IPS-18a (cell line): Measurements from ENCODE around the gene GABBR2.
"Not testable (repeated sequence)": the region's sequence is repeated elsewhere in the genome, so short reads cannot be mapped to it uniquely, and the experiment has no call there.

Experiments used
- H3K27ac ChIP-seq: one replicate; pipeline ENCODE4 v1.5.1; 2013; ENCODE audit warnings: low read length
- H3K27me3 ChIP-seq: one replicate; pipeline ENCODE4 v1.6.1; 2013; ENCODE audit warnings: mild to moderate bottlenecking, low read length; ENCODE audit not compliant: control insufficient read depth, insufficient read depth
- H3K36me3 ChIP-seq: one replicate; pipeline ENCODE4 v1.6.1; 2013; ENCODE audit warnings: low read depth, low read length; ENCODE audit not compliant: control insufficient read depth
- H3K4me1 ChIP-seq: one replicate; pipeline ENCODE4 v1.6.1; 2013; ENCODE audit warnings: low read depth, low read length; ENCODE audit not compliant: control insufficient read depth
- H3K4me3 ChIP-seq: one replicate; pipeline ENCODE4 v1.5.1; 2013; ENCODE audit warnings: low read length
- H3K9ac ChIP-seq: one replicate; pipeline ENCODE4 v1.6.1; 2013; ENCODE audit warnings: mild to moderate bottlenecking, low read length, moderate library complexity
- H3K9me3 ChIP-seq: one replicate; pipeline ENCODE4 v1.6.1; 2013; ENCODE audit warnings: low read depth, low read length; ENCODE audit not compliant: control insufficient read depth

Gene GABBR2

GRCh38 chr9:98698856-98699255 lies 9.9 kb downstream of the GABBR2 start:
- Histone ChIP-seq H3K36me3 (no peaks in the 10 kb centered on the region), H3K9me3 (no peaks in the 10 kb centered on the region), H3K4me1 (no peaks in the 10 kb centered on the region), H3K27me3 (no peaks in the 10 kb centered on the region), H3K9ac (no peak overlapping the region), H3K4me3 (no peak overlapping the region), H3K27ac (no peak overlapping the region)

DNA sequence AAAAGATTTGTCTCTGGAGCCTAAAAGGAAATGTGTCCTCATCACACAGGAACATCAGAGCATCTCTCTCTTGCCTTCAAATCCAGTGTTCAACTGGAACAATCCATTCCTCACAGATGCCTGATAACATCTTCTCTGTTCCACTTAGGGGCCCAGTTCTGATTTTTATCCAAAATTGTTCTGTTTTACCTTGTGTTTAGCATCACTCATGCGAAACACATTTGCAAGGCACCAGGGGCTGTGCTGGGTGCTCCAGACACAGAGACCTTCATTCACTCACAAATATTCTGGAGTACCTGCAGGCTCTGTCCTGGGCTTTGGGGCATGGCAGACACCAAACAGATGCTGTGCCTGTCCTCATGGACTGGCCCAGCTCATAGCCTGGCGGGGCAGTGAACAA lies 13.8 kb downstream of the GABBR2 start:
- H3K9me3 ChIP-seq, result no peaks in the 10 kb centered on the region
- no peak overlapping the region for H3K9ac ChIP-seq
- H3K36me3 ChIP-seq, result no peaks in the 10 kb centered on the region
- H3K4me3 ChIP-seq, result no peak overlapping the region
- H3K27me3 ChIP-seq, result no peaks in the 10 kb centered on the region
- H3K4me1 ChIP-seq, result no peaks in the 10 kb centered on the region
- H3K27ac ChIP-seq, result no peak overlapping the region

DNA sequence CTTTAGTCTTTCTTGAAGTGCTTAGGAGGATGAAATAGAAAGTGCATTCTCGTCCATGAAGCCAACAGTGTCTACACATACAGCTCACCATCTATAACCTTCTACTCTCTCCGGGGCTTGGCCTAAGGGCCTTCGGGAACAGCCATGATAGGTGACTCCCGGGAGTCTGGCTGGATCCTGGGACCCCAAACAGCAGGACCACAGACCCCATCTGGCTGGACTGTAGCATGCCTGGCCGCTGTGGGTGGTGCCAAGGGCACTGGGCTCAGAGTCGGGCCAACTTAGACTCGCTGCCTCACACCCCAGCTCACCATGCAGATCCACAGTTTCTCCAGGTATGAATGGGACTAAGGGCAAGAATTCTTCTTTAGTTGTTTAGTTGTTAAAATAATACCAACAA lies 16.3 kb downstream of the GABBR2 start:
- Histone ChIP-seq H3K4me3 (no peak overlapping the region), H3K9me3 (no peaks in the 10 kb centered on the region), H3K9ac (no peak overlapping the region), H3K27ac (no peak overlapping the region), H3K4me1 (no peaks in the 10 kb centered on the region), H3K36me3 (no peaks in the 10 kb centered on the region), H3K27me3 (no peaks in the 10 kb centered on the region)

GRCh38 chr9:98691890-98692289 lies 16.8 kb downstream of the GABBR2 start:
- Histone ChIP-seq H3K9me3 (no peaks in the 10 kb centered on the region), H3K4me1 (no peaks in the 10 kb centered on the region), H3K36me3 (no peaks in the 10 kb centered on the region), H3K27me3 (no peaks in the 10 kb centered on the region), H3K9ac (no peak overlapping the region), H3K4me3 (no peak overlapping the region), H3K27ac (no peak overlapping the region)

DNA sequence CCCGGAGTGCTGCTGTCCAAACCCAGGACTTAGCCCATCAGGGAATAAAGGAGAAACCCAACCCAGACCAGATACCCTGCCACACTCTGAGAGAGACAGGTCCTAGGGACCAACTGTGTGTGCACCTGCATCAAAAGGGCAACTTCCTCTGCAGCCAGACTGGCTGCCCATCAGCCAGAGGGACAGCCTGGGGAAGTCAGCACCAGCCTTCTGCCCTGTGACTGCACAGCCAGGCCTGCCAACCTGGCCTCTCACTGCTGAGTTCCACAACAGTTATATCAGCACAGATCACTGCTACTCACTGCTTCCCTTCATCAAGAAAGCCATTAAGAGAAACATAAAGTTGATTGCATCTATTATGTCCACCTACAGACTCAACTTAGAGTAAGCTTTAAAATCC lies 18.0 kb downstream of the GABBR2 start:
- H3K4me3 ChIP-seq, result no peak overlapping the region
- no peaks in the 10 kb centered on the region for H3K4me1 ChIP-seq
- no peaks in the 10 kb centered on the region for H3K27me3 ChIP-seq
- no peak overlapping the region for H3K27ac ChIP-seq
- H3K36me3 ChIP-seq, result no peaks in the 10 kb centered on the region
- no peak overlapping the region for H3K9ac ChIP-seq
- H3K9me3 ChIP-seq, result no peaks in the 10 kb centered on the region

GRCh38 chr9:98688710-98689495 lies 19.8 kb downstream of the GABBR2 start:
- Histone ChIP-seq H3K4me3 (no peak overlapping the region), H3K36me3 (no peaks in the 10 kb centered on the region), H3K27ac (no peak overlapping the region), H3K4me1 (no peaks in the 10 kb centered on the region), H3K9ac (no peak overlapping the region), H3K9me3 (no peaks in the 10 kb centered on the region), H3K27me3 (no peaks in the 10 kb centered on the region)

DNA sequence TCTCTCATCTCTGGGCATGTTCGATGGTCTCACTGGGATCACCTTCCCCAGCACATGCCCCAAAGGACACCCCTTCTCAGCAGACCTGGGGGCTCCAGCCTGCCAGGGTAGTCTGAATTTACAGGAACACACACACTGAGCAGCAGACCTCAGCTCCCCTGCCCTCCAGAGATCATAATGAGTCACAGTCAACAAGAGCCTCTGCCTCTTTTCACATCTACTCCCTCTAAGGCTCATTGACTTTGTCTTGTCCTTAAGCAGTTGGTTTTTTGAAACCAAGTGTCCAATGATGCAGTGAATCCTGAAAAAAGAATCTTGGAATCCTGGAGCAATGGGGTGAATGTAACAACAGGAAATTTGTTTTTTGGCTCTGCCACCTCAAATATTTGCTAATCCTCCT lies 20.8 kb downstream of the GABBR2 start:
- H3K36me3 ChIP-seq, result no peaks in the 10 kb centered on the region
- H3K4me3 ChIP-seq, result no peak overlapping the region
- H3K27ac ChIP-seq, result no peak overlapping the region
- no peaks in the 10 kb centered on the region for H3K4me1 ChIP-seq
- H3K27me3 ChIP-seq, result no peaks in the 10 kb centered on the region
- H3K9ac ChIP-seq, result no peak overlapping the region
- H3K9me3 ChIP-seq, result no peaks in the 10 kb centered on the region

- H3K4me1 ChIP-seq, result no peaks in the 10 kb centered on the region
- no peak overlapping the region for H3K9ac ChIP-seq
- no peak overlapping the region for H3K27ac ChIP-seq
- no peaks in the 10 kb centered on the region for H3K27me3 ChIP-seq
- H3K36me3 ChIP-seq, result no peaks in the 10 kb centered on the region
- no peak overlapping the region for H3K4me3 ChIP-seq
- H3K9me3 ChIP-seq, result no peaks in the 10 kb centered on the region
These were observed 21.5 kb downstream of the GABBR2 start for GRCh38 chr9:98686961-98687855.

DNA sequence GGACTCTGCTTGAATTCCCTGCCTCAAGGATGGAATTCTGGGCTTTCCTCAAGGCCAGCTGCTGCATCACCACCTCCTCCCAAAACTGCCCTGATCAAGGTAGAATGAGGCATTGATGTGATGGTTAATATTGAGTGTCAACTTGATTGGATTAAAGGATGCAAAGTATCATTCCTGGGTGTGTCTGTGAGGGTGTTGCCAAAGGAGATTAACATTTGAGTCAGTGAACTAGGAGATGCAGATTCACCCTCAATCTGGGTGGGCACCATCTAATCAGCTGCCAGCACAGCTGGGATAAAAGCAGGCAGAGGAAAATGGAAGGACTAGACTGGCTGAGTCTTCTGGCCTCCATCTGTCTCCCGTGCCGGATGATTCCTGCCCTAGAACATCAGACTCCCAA lies 23.9 kb downstream of the GABBR2 start:
- H3K4me1 ChIP-seq, H3K4me3 ChIP-seq, H3K27ac ChIP-seq, H3K9me3 ChIP-seq, H3K9ac ChIP-seq, H3K36me3 ChIP-seq, H3K27me3 ChIP-seq: not testable (repeated sequence)

DNA sequence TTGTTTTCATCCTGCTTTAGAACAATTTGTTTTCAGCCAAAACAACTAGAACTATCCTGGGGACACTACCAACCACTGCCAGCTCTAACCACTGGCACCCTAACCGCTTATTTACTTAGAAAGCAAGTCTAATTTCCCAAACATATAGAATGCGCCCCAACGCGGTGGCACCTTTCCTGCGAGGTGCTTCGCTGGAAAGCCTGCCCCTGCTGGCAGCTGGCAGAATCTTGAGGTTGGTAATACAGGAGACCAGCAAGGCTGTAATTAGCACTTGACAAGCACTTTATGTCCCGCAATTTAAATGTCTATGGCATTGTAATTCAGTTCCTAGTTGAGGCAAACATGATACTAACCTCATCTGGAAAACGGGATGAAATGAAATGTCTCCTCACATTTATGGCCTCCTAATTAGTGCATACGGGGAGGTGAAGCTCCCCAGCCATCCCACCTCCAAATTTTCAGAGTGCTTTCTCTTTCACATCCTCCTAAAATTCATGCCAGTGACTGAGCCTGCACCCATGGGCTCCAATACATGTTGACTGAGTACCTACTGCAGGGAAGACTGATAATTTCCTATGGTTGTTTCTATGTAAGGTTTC lies 30.4 kb downstream of the GABBR2 start:
- no peak overlapping the region for H3K9ac ChIP-seq
- H3K9me3 ChIP-seq, result peaks cover 4% of the 10 kb centered on the region
- peaks cover 6% of the 10 kb centered on the region for H3K4me1 ChIP-seq
- no peak overlapping the region for H3K27ac ChIP-seq
- no peak overlapping the region for H3K4me3 ChIP-seq
- peaks cover 9% of the 10 kb centered on the region for H3K27me3 ChIP-seq
- H3K36me3 ChIP-seq, result no peaks in the 10 kb centered on the region

GRCh38 chr9:98673681-98674080 lies 35.1 kb downstream of the GABBR2 start:
- H3K4me3 ChIP-seq, result no peak overlapping the region
- H3K36me3 ChIP-seq, result no peaks in the 10 kb centered on the region
- peaks cover 4% of the 10 kb centered on the region for H3K9me3 ChIP-seq
- no peak overlapping the region for H3K27ac ChIP-seq
- peaks cover 4% of the 10 kb centered on the region for H3K4me1 ChIP-seq
- no peak overlapping the region for H3K9ac ChIP-seq
- H3K27me3 ChIP-seq, result peaks cover 9% of the 10 kb centered on the region
